ENCODE results near the gene MICOS13.

The MICOS13 gene

DNA sequence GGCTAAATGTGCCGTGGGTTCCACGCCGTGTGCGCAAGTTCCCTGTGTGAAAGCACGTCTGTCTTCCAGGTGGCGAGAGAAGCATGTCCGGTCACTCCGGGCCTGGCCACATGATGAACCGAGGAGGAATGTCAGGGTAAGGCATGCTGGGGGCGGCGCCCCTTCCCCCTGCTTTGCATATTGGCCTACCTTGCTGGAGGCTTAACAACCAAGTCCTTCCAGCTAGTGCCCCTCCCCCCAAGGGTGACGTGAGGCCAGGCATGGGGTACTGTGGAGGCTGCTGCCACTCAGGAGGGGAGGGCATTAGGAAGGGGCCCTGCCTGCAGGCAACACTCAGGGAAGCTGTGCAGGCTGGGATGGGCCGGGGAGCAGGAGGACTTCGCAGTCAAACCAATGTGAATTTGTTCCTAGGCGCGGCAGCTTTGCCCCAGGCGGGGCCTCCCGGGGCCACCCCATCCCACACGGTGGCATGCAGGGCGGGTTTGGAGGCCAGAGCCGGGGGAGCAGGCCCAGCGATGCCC is 12.5 kb downstream of the MICOS13 start:
- no peak for DNase-seq (ENCODE audit: low spot score)

GRCh38 chr19:5666921-5667610 is 13.2 kb downstream of the MICOS13 start:
- no peak for DNase-seq (ENCODE audit: low spot score)

GRCh38 chr19:5665781-5666513 is 14.4 kb downstream of the MICOS13 start:
- DNase-seq (ENCODE audit: low spot score), result no peak

DNA sequence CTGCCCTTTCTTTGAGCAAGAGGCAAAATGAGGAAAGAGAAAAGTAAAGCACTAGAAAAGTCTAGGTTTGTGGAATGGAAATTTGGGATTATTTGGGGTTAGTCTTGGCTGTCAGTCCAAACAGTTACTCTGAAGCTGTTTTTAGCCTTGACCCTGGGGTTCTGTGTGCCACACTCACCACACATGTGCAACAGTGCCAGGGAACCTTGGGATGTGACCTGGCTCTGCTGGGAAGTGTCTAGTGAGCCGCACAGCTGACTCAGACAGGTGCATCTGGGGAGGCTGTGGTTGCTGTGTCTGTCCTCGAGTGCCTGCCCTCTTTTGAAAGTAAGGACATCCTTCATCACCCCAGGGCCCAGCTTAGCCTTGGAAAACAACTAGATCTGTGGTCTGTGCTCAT is 15.8 kb downstream of the MICOS13 start:
- DNase-seq (ENCODE audit: low spot score), result no peak

DNA sequence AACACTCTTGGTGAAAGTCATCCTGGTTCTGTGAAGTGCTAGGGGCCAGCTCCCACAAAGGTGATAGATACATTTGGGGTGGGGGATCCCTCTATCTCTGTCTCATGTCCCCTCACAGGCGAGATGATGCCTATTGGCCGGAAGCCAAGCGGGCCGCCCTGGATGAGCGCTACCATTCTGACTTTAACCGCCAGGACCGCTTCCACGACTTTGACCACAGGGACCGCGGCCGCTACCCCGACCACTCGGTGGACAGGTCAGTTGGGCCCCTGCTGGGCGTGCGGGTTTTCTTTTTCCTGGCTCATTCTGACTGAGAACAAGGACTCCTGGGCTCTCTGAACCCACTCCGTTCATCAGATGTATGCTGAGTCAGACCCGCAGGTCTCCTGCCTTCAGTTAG is 16.4 kb downstream of the MICOS13 start:
- DNase-seq (ENCODE audit: low spot score), result no peak

GRCh38 chr19:5661483-5661882 is 18.8 kb downstream of the MICOS13 start:
- DNase-seq (ENCODE audit: low spot score), result no peak

DNA sequence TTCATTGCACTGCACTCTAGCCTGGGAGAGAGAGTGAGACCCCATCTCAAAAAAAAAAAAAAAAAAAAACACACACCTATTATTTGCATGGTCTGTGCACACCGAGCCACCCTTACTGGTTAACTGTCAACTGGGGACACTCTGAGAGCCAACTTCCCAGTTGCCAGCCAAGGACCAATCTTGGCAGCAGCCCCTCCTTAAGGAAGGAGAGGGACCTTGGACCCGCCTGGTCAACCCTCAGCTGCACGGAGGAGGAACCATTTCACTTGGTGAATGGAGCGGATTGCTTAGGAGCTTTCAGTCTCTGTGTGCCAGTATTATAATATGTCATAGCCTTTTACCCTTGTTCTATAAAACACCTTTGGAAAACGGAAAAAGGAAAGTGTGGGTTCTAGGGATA is 24.9 kb downstream of the MICOS13 start:
- no peak for DNase-seq (ENCODE audit: low spot score)

GRCh38 chr19:5654931-5655330 is 25.4 kb downstream of the MICOS13 start:
- DNase-seq (ENCODE audit: low spot score), result no peak

GRCh38 chr19:5652261-5652660 is 28.1 kb downstream of the MICOS13 start:
- no peak for DNase-seq (ENCODE audit: low spot score)

- no peak for DNase-seq (ENCODE audit: low spot score)
These were observed 29.0 kb downstream of the MICOS13 start for GRCh38 chr19:5651361-5651760.

GRCh38 chr19:5648464-5648863 is 31.9 kb downstream of the MICOS13 start:
- no peak for DNase-seq (ENCODE audit: low spot score)

DNA sequence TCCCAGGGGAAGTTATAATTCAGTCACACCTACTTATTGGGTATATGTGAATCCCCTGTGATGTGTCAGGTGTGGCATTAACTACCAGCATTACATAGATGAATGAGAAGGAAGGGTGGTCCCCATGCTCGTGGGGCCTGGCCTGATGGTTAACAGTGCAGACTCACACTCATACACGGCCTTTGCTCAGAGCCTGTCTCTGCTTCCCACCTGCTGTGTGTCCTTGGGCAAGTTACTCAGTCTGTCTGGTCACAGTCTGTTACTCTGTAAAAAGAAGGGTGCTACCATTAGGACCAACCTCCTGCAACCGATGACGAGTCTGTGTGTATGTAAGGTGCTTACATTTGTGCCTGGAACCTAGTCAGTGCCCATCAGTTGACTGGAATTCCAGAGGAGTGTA is 33.6 kb downstream of the MICOS13 start:
- no peak for DNase-seq (ENCODE audit: low spot score)

- DNase-seq (ENCODE audit: low spot score), result no peak
These were observed 34.9 kb downstream of the MICOS13 start for GRCh38 chr19:5645409-5645808.

DNA sequence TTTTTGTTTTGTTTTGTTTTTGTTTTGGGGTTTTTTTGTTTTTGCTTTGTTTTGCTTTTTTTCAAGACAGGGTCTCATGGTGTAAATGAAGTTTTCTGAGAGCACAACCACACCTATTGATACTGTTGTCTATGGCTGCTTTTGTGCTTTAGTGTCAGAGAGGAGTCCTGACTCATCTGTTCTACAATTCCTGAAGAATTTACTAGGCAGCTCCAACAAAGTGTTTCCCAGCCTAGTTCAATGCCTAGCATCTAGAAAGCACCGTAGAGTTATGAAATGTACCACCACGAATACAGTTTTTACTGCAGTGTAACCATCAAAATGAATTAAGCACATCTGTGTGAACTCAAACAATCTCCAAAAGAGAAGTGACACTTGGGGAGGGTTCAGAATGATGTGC is 36.3 kb downstream of the MICOS13 start:
- no peak for DNase-seq (ENCODE audit: low spot score)

- no peak for DNase-seq (ENCODE audit: low spot score)
These were observed 37.3 kb downstream of the MICOS13 start for GRCh38 chr19:5643060-5643459.

DNA sequence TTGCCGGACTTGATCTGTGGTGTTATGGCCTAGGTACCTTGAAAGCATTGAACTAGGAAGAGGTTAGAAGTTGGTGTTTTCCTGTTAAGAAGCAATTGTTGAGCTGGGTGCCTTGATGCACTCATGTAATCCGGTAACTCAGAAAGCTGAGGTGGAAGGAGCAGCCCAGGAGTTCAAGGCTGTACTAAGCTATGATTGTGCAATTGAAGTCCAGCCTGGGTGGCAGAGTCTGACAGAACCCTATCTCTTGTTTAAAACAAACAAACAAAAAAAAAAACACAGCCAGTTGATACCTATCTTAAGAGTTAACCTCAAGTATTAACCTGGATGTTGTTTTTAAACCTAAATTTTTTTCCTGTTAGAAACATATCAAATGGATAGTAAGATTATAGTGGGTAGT is 38.1 kb downstream of the MICOS13 start:
- no peak for DNase-seq (ENCODE audit: low spot score)

GRCh38 chr19:5641171-5641570 is 39.1 kb downstream of the MICOS13 start:
- no peak for DNase-seq (ENCODE audit: low spot score)

GRCh38 chr19:5637971-5638370 is 42.3 kb downstream of the MICOS13 start:
- no peak for DNase-seq (ENCODE audit: low spot score)

GRCh38 chr19:5635427-5635826 is 44.9 kb downstream of the MICOS13 start:
- no peak for DNase-seq (ENCODE audit: low spot score)

DNA sequence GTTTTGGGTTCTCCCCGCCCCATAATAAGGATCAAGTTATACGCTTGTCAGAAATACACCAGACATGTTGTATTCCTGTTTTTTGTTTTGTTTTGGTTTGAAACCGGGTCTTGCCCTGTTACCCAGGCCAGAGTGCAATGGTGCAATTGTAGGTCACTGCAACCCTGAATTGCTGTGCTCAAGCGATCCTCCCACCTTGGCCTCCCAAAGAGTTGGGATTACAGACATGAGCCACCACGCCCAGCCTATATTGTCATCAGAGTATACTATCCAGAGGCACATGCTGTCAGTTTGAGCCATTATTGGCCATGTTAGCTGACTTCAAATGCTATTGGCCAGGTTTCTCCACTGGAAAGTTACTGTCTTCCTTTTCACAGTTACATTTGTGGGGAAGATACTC is 47.7 kb downstream of the MICOS13 start:
- no peak for DNase-seq (ENCODE audit: low spot score)

- no peak for DNase-seq (ENCODE audit: low spot score)
These were observed 48.1 kb downstream of the MICOS13 start for GRCh38 chr19:5632241-5632612.

- DNase-seq (ENCODE audit: low spot score), result no peak
These were observed 48.6 kb downstream of the MICOS13 start for GRCh38 chr19:5631567-5632240.

DNA sequence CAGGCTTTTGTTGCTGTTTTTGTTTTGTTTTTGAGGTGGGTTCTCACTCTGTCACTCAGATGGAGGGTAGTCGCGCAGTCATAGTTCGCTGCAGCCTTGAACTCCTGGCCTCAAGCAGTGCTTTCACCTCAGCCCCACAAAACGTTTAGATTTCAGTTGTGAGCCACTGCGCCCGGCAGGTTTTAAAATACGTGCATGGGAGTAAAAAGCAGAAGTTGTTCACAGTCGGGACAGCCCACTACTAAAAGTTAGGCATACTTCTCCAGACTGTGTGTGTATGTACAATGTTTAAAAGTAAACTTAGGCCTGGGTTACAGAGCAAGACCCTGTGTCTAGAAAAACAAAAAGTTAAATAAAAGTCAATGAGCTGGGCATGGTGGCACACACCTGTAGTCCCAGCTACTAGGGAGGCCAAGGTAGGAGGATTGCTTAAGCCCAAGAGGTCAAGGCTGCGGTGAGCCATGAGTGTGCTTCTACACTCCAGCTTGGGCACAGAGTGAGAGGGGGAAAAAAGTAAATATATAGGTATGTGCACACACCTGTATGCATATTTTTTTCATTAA is 51.3 kb downstream of the MICOS13 start:
- no peak for DNase-seq (ENCODE audit: low spot score)

Measured in CD4-positive, alpha-beta T cell treated with Interleukin-2 at 100 ng/mL for 4 hours (primary cell).